GM23338 (cell line): Measurements from ENCODE around the gene XXYLT1. TPM values are rescaled to one million over a fixed set of nuclear protein-coding genes. Genes with fewer than 3 reads are reported as not detected.

ENCODE experiments used
- ATAC-seq: fragments of 200-7000 bp; cut with Tn5 transposase; 3 replicates; pipeline ENCODE4 v1.9.1; 2020
- DNase-seq: peaks from one replicate; pipeline ENCODE4 v3.0.0-alpha.2; 2015; ENCODE audit warnings: low spot score
- H2AFZ ChIP-seq: fragments of 200-600 bp; sonication (generic); 2 replicates; pipeline ENCODE4 v1.8.0; 2016; ENCODE audit warnings: antibody characterized with exemption, mild to moderate bottlenecking, moderate library complexity
- H3F3A ChIP-seq: fragments of 200-600 bp; sonication (generic); replicated peaks from 2 replicates; pipeline ENCODE4 v1.8.0; 2017; ENCODE audit warnings: antibody characterized with exemption, mixed run types, low read depth
- H3K27ac ChIP-seq: fragments of 200-600 bp; sonication (generic); 2 replicates; pipeline ENCODE4 v1.6.1; 2016; ENCODE audit warnings: low read depth
- H3K27me3 ChIP-seq: fragments of 200-600 bp; sonication (generic); 2 replicates; pipeline ENCODE4 v1.8.0; 2016; ENCODE audit warnings: mild to moderate bottlenecking, mixed run types, moderate library complexity; ENCODE audit not compliant: insufficient read depth
- H3K36me3 ChIP-seq: fragments of 200-600 bp; sonication (generic); 2 replicates; pipeline ENCODE4 v1.8.0; 2016; ENCODE audit warnings: mild to moderate bottlenecking; ENCODE audit not compliant: insufficient read depth
- H3K4me1 ChIP-seq: fragments of 200-600 bp; sonication (generic); 2 replicates; pipeline ENCODE4 v1.8.0; 2016; ENCODE audit warnings: mild to moderate bottlenecking, moderate library complexity; ENCODE audit not compliant: insufficient read depth
- H3K4me2 ChIP-seq: fragments of 200-600 bp; sonication (generic); 2 replicates; pipeline ENCODE4 v1.7.1; 2017; ENCODE audit warnings: mixed run types
- H3K4me3 ChIP-seq: fragments of 200-600 bp; sonication (generic); 2 replicates; pipeline ENCODE4 v1.6.1; 2016; ENCODE audit warnings: mixed run types
- H3K79me2 ChIP-seq: fragments of 200-600 bp; sonication (generic); replicated peaks from 2 replicates; pipeline ENCODE4 v1.8.0; 2017; ENCODE audit warnings: mild to moderate bottlenecking; ENCODE audit not compliant: insufficient read depth
- H3K9me2 ChIP-seq: fragments of 200-600 bp; sonication (generic); 2 replicates; pipeline ENCODE4 v1.8.0; 2017; ENCODE audit not compliant: insufficient read depth
- H4K20me1 ChIP-seq: fragments of 200-600 bp; sonication (generic); replicated peaks from 2 replicates; pipeline ENCODE4 v1.8.0; 2017; ENCODE audit warnings: mild to moderate bottlenecking; ENCODE audit not compliant: insufficient read depth
- H3K27ac Mint-ChIP-seq: 2 replicates; pipeline ENCODE4 v1.8.0; 2020; ENCODE audit warnings: inconsistent platforms, mild to moderate bottlenecking, moderate library complexity, mixed read lengths
- H3K27me3 Mint-ChIP-seq: 3 replicates; pipeline ENCODE4 v1.8.0; 2022; ENCODE audit warnings: low read depth, mild to moderate bottlenecking, moderate library complexity, mixed read lengths, inconsistent platforms; ENCODE audit not compliant: insufficient read depth, poor library complexity
- H3K36me3 Mint-ChIP-seq: 3 replicates; pipeline ENCODE4 v1.8.0; 2021; ENCODE audit warnings: low read depth, mild to moderate bottlenecking, inconsistent platforms, moderate library complexity, mixed read lengths
- H3K4me1 Mint-ChIP-seq: 3 replicates; pipeline ENCODE4 v1.8.0; 2020; ENCODE audit warnings: mild to moderate bottlenecking, inconsistent platforms, mixed read lengths
- H3K4me3 Mint-ChIP-seq: 3 replicates; pipeline ENCODE4 v1.8.0; 2021; ENCODE audit warnings: moderate library complexity, mild to moderate bottlenecking, inconsistent platforms, mixed read lengths
- H3K9me3 Mint-ChIP-seq: 3 replicates; pipeline ENCODE4 v1.8.0; 2020; ENCODE audit warnings: moderate library complexity, mild to moderate bottlenecking, inconsistent platforms, mixed read lengths
- EZH2 ChIP-seq: fragments of 200-600 bp; sonication (generic); IDR thresholded peaks from one replicate; pipeline ENCODE4 v1.8.0; 2017; ENCODE audit warnings: antibody characterized with exemption, mild to moderate bottlenecking, low read depth; ENCODE audit not compliant: unreplicated experiment
- EZH2phosphoT487 ChIP-seq: fragments of 200-600 bp; sonication (generic); IDR thresholded peaks from one replicate; pipeline ENCODE4 v1.8.1; 2018; ENCODE audit warnings: antibody characterized with exemption; ENCODE audit not compliant: unreplicated experiment
- JUNB ChIP-seq: IDR thresholded peaks from one replicate; pipeline ENCODE4 v1.6.1; 2016; ENCODE audit warnings: antibody characterized with exemption; ENCODE audit not compliant: unreplicated experiment
- NANOG ChIP-seq: IDR thresholded peaks from 2 replicates; pipeline ENCODE4 v1.6.1; 2016; ENCODE audit warnings: antibody characterized with exemption, borderline replicate concordance
- POLR2AphosphoS5 ChIP-seq: IDR thresholded peaks from 2 replicates; pipeline ENCODE4 v1.6.1; 2016; ENCODE audit warnings: antibody characterized with exemption, low read depth
- STAT1 ChIP-seq: IDR thresholded peaks from one replicate; pipeline ENCODE4 v1.6.1; 2016; ENCODE audit warnings: antibody characterized with exemption; ENCODE audit not compliant: unreplicated experiment
- ZNF114 ChIP-seq: fragments of 250-450 bp; sonication (Bioruptor Pico); IDR thresholded peaks from 2 replicates; pipeline ENCODE4 v1.5.0; 2020; ENCODE audit warnings: mild to moderate bottlenecking, moderate library complexity
- ZNF331 ChIP-seq: fragments of 250-450 bp; sonication (Bioruptor Pico); IDR thresholded peaks from 2 replicates; pipeline ENCODE4 v1.5.0; 2020; ENCODE audit warnings: low read depth, mild to moderate bottlenecking, moderate library complexity
- polyA plus RNA-seq: library from polyadenylated mRNA; unstranded; fragments of >200 nt; fragmentation: Nextera tagmentation; extraction: Ambion mirVana; gene quantifications from 2 replicates; pipeline ENCODE4 v1.2.1, GENCODE V29; 2016
- total RNA-seq: library from RNA; depleted of rRNA; stranded (reverse); fragments of >200 nt; shearing (Covaris generic); gene quantifications from 2 replicates; pipeline ENCODE4 v1.2.3, GENCODE V29; 2014
- TF ChIP-seq, protein P1 (sequence below): fragments of 250-450 bp; sonication (Bioruptor Pico); IDR thresholded peaks from 2 replicates; pipeline ENCODE4 v1.5.0; 2020; ENCODE audit warnings: mild to moderate bottlenecking, moderate library complexity
- TF ChIP-seq, protein P2 (sequence below): IDR thresholded peaks from one replicate; pipeline ENCODE4 v1.6.1; 2018; ENCODE audit warnings: antibody characterized with exemption; ENCODE audit not compliant: unreplicated experiment
- TF ChIP-seq, protein P3 (sequence below), 2 experiments: fragments of 200-600 bp in 1 of 2; sonication (generic) in 1 of 2; conservative IDR thresholded peaks; 2 replicates each; pipeline versions ENCODE4 v1.5.1 to v1.6.1; 2016 to 2017; ENCODE audit warnings: antibody characterized with exemption in 2 of 2, low read depth in 2 of 2, mild to moderate bottlenecking in 2 of 2, moderate library complexity in 1 of 2
- TF ChIP-seq, protein P4 (sequence below): IDR thresholded peaks from 2 replicates; pipeline ENCODE4 v1.6.1; 2016; ENCODE audit warnings: antibody characterized with exemption

Gene XXYLT1
- total and polyA plus RNA-seq, 2 experiments from 2014 or later: 13.5 to 34.8 TPM

DNA sequence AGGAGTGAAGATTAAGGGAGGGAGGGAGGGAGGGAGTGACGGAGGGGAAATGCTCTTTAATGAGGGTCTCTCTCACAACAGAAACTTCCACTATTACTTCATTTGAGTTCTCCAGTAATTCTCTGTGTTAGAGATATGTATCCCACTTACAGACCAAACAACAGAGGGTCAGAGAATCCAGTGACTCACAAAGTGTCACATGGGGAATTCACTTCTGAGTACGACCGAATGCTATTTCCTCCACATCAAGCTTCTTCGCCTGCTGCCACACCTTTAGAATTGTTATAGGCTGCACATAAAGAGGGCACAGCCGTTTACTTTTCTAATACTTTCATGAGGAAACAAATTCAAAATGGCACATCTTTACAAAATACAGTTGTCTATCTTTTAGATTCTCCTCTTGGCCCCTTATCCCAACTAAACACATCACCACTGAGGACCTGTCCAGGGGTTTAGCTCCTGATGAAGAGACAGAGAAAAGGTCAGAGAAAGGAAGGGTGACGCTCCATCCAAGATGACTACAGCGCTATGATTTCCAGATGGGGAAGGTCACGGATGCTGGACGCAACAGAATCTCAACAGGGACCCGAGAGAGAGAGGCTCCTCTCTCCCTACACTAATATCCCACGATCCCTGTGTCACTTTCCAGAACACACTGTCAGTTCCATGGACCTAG, 119.0 kb downstream of the XXYLT1 start:
- Mint-ChIP-seq H3K4me1 (peaks cover 88% of the 10 kb centered on the region), H3K4me3 (no peak overlapping the region), H3K36me3 (peaks cover 4% of the 10 kb centered on the region; the same call in 1 of the 3 replicates), H3K27me3 (peaks cover 13% of the 10 kb centered on the region), H3K9me3 (no peaks in the 10 kb centered on the region), H3K27ac (peak overlapping the region; percentile 32; the same call in 1 of the 2 replicates)
- no peaks in the 10 kb centered on the region for H3K27me3 ChIP-seq
- H3K4me3 ChIP-seq: no peak overlapping the region
- H4K20me1 ChIP-seq: no peaks in the 10 kb centered on the region
- H3K4me2 ChIP-seq: peak overlapping the region; percentile 23; the same call in 1 of the 2 replicates
- H3K79me2 ChIP-seq: peaks cover 29% of the 10 kb centered on the region
- no peak for DNase-seq
- no peaks in the 10 kb centered on the region for H3K36me3 ChIP-seq
- H2AFZ ChIP-seq: no peak overlapping the region
- no peaks in the 10 kb centered on the region for H3K9me2 ChIP-seq
- peaks cover 78% of the 10 kb centered on the region for H3K4me1 ChIP-seq
- H3K27ac ChIP-seq: no peak overlapping the region; the same call in 1 of the 2 replicates
- no peaks in the 10 kb centered on the region; the same call in 1 of the 2 replicates for H3F3A ChIP-seq
- TF ChIP-seq STAT1 (no peak), EZH2 (no peak), NANOG (no peak), POLR2AphosphoS5 (no peak), ZNF114 (no peak), ZNF331 (CRISPR knock-in tag) (no peak), EZH2phosphoT487 (no peak), JUNB (no peak)
- TF ChIP-seq, protein P1, sequence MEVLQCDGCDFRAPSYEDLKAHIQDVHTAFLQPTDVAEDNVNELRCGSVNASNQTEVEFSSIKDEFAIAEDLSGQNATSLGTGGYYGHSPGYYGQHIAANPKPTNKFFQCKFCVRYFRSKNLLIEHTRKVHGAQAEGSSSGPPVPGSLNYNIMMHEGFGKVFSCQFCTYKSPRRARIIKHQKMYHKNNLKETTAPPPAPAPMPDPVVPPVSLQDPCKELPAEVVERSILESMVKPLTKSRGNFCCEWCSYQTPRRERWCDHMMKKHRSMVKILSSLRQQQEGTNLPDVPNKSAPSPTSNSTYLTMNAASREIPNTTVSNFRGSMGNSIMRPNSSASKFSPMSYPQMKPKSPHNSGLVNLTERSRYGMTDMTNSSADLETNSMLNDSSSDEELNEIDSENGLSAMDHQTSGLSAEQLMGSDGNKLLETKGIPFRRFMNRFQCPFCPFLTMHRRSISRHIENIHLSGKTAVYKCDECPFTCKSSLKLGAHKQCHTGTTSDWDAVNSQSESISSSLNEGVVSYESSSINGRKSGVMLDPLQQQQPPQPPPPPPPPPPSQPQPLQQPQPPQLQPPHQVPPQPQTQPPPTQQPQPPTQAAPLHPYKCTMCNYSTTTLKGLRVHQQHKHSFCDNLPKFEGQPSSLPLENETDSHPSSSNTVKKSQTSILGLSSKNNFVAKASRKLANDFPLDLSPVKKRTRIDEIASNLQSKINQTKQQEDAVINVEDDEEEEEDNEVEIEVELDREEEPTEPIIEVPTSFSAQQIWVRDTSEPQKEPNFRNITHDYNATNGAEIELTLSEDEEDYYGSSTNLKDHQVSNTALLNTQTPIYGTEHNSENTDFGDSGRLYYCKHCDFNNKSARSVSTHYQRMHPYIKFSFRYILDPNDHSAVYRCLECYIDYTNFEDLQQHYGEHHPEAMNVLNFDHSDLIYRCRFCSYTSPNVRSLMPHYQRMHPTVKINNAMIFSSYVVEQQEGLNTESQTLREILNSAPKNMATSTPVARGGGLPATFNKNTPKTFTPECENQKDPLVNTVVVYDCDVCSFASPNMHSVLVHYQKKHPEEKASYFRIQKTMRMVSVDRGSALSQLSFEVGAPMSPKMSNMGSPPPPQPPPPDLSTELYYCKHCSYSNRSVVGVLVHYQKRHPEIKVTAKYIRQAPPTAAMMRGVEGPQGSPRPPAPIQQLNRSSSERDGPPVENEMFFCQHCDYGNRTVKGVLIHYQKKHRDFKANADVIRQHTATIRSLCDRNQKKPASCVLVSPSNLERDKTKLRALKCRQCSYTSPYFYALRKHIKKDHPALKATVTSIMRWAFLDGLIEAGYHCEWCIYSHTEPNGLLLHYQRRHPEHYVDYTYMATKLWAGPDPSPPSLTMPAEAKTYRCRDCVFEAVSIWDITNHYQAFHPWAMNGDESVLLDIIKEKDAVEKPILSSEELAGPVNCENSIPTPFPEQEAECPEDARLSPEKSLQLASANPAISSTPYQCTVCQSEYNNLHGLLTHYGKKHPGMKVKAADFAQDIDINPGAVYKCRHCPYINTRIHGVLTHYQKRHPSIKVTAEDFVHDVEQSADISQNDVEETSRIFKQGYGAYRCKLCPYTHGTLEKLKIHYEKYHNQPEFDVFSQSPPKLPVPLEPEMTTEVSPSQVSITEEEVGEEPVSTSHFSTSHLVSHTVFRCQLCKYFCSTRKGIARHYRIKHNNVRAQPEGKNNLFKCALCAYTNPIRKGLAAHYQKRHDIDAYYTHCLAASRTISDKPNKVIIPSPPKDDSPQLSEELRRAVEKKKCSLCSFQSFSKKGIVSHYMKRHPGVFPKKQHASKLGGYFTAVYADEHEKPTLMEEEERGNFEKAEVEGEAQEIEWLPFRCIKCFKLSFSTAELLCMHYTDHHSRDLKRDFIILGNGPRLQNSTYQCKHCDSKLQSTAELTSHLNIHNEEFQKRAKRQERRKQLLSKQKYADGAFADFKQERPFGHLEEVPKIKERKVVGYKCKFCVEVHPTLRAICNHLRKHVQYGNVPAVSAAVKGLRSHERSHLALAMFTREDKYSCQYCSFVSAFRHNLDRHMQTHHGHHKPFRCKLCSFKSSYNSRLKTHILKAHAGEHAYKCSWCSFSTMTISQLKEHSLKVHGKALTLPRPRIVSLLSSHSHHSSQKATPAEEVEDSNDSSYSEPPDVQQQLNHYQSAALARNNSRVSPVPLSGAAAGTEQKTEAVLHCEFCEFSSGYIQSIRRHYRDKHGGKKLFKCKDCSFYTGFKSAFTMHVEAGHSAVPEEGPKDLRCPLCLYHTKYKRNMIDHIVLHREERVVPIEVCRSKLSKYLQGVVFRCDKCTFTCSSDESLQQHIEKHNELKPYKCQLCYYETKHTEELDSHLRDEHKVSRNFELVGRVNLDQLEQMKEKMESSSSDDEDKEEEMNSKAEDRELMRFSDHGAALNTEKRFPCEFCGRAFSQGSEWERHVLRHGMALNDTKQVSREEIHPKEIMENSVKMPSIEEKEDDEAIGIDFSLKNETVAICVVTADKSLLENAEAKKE: no peak
- TF ChIP-seq, protein P2, sequence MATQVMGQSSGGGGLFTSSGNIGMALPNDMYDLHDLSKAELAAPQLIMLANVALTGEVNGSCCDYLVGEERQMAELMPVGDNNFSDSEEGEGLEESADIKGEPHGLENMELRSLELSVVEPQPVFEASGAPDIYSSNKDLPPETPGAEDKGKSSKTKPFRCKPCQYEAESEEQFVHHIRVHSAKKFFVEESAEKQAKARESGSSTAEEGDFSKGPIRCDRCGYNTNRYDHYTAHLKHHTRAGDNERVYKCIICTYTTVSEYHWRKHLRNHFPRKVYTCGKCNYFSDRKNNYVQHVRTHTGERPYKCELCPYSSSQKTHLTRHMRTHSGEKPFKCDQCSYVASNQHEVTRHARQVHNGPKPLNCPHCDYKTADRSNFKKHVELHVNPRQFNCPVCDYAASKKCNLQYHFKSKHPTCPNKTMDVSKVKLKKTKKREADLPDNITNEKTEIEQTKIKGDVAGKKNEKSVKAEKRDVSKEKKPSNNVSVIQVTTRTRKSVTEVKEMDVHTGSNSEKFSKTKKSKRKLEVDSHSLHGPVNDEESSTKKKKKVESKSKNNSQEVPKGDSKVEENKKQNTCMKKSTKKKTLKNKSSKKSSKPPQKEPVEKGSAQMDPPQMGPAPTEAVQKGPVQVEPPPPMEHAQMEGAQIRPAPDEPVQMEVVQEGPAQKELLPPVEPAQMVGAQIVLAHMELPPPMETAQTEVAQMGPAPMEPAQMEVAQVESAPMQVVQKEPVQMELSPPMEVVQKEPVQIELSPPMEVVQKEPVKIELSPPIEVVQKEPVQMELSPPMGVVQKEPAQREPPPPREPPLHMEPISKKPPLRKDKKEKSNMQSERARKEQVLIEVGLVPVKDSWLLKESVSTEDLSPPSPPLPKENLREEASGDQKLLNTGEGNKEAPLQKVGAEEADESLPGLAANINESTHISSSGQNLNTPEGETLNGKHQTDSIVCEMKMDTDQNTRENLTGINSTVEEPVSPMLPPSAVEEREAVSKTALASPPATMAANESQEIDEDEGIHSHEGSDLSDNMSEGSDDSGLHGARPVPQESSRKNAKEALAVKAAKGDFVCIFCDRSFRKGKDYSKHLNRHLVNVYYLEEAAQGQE: no peak
- TF ChIP-seq, protein P3, sequence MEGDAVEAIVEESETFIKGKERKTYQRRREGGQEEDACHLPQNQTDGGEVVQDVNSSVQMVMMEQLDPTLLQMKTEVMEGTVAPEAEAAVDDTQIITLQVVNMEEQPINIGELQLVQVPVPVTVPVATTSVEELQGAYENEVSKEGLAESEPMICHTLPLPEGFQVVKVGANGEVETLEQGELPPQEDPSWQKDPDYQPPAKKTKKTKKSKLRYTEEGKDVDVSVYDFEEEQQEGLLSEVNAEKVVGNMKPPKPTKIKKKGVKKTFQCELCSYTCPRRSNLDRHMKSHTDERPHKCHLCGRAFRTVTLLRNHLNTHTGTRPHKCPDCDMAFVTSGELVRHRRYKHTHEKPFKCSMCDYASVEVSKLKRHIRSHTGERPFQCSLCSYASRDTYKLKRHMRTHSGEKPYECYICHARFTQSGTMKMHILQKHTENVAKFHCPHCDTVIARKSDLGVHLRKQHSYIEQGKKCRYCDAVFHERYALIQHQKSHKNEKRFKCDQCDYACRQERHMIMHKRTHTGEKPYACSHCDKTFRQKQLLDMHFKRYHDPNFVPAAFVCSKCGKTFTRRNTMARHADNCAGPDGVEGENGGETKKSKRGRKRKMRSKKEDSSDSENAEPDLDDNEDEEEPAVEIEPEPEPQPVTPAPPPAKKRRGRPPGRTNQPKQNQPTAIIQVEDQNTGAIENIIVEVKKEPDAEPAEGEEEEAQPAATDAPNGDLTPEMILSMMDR (conservative IDR thresholded peaks at IDR 0.05; ENCODE audit: low read depth in 2 of 2): no peak
- TF ChIP-seq, protein P4, sequence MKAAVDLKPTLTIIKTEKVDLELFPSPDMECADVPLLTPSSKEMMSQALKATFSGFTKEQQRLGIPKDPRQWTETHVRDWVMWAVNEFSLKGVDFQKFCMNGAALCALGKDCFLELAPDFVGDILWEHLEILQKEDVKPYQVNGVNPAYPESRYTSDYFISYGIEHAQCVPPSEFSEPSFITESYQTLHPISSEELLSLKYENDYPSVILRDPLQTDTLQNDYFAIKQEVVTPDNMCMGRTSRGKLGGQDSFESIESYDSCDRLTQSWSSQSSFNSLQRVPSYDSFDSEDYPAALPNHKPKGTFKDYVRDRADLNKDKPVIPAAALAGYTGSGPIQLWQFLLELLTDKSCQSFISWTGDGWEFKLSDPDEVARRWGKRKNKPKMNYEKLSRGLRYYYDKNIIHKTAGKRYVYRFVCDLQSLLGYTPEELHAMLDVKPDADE: no peak
- no peak for ATAC-seq
